ENCODE data around the gene YLPM1. TPM values are rescaled to one million over a fixed set of nuclear protein-coding genes. Genes with fewer than 3 reads are reported as not detected.

YLPM1 gene
- total RNA-seq, 2 experiments from 2014 or later, result 53.0 to 60.9 TPM

GRCh38 chr14:74846168-74846567 lies 83.1 kb downstream of the YLPM1 start:
- no peaks in the 10 kb centered on the region for H3K9me3 Mint-ChIP-seq (ENCODE audit: low read depth)
- no peak overlapping the region for H3K4me3 Mint-ChIP-seq
- peaks cover 3% of the 10 kb centered on the region for H3K36me3 Mint-ChIP-seq (ENCODE audit: low read depth)
- POLR2A ChIA-PET, result no interaction called here
- H3K4me1 Mint-ChIP-seq, result peaks cover 20% of the 10 kb centered on the region
- DNase-seq, result no peak
- CTCF ChIA-PET, result interaction anchor here (1.1 to 8.6 kb wide), 2 partner anchors 9 to 15 kb away, joined by 3 to 80 read pairs; no protein-coding TSS in a partner anchor
- H3K27me3 Mint-ChIP-seq, result no peaks in the 10 kb centered on the region
- no peak for ATAC-seq
- intact Hi-C loops (cut with DNase I, micrococcal nuclease), result no loop called here
- H3K27ac Mint-ChIP-seq, result no peak overlapping the region

GRCh38 chr14:74846968-74847665 lies 84.0 kb downstream of the YLPM1 start:
- intact Hi-C loops (cut with DNase I, micrococcal nuclease), result no loop called here
- H3K27ac Mint-ChIP-seq, result no peak overlapping the region
- no peaks in the 10 kb centered on the region for H3K9me3 Mint-ChIP-seq (ENCODE audit: low read depth)
- ATAC-seq (no peak), DNase-seq (no peak)
- CTCF ChIA-PET, result interaction anchor here (1.1 to 8.6 kb wide), 2 partner anchors 8 to 14 kb away, joined by 3 to 80 read pairs; no protein-coding TSS in a partner anchor
- H3K36me3 Mint-ChIP-seq (ENCODE audit: low read depth), result no peaks in the 10 kb centered on the region
- POLR2A ChIA-PET, result interaction anchor here (0.6 kb wide), 1 partner anchor 34 kb away, joined by 4 read pairs; no protein-coding TSS in a partner anchor
- no peaks in the 10 kb centered on the region for H3K27me3 Mint-ChIP-seq
- no peak overlapping the region for H3K4me3 Mint-ChIP-seq
- peaks cover 11% of the 10 kb centered on the region for H3K4me1 Mint-ChIP-seq

GRCh38 chr14:74848768-74849167 lies 85.7 kb downstream of the YLPM1 start:
- CTCF ChIA-PET, result interaction anchor here (0.8 to 8.6 kb wide), 3 partner anchors 12 to 240 kb away, joined by 3 to 80 read pairs (median 3); no protein-coding TSS in a partner anchor
- POLR2A ChIA-PET, result no interaction called here
- H3K4me3 Mint-ChIP-seq, result no peak overlapping the region
- H3K27me3 Mint-ChIP-seq, result no peaks in the 10 kb centered on the region
- no peaks in the 10 kb centered on the region for H3K9me3 Mint-ChIP-seq (ENCODE audit: low read depth)
- intact Hi-C loops (cut with DNase I, micrococcal nuclease), result no loop called here
- H3K27ac Mint-ChIP-seq, result no peak overlapping the region
- H3K36me3 Mint-ChIP-seq (ENCODE audit: low read depth), result no peaks in the 10 kb centered on the region
- DNase-seq, result no peak
- ATAC-seq, result no peak
- peaks cover 15% of the 10 kb centered on the region for H3K4me1 Mint-ChIP-seq

GRCh38 chr14:74852922-74853530 lies 89.9 kb downstream of the YLPM1 start:
- Mint-ChIP-seq H3K9me3 (ENCODE audit: low read depth) (no peaks in the 10 kb centered on the region), H3K4me1 (peaks cover 10% of the 10 kb centered on the region), H3K27me3 (no peaks in the 10 kb centered on the region), H3K4me3 (no peak overlapping the region), H3K27ac (no peak overlapping the region), H3K36me3 (ENCODE audit: low read depth) (no peaks in the 10 kb centered on the region)
- ATAC-seq, result no peak
- ChIA-PET POLR2A (interaction anchor here (0.6 kb wide), 1 partner anchor 42 kb away, joined by 3 read pairs; no protein-coding TSS in a partner anchor), CTCF (interaction anchor here (0.5 to 8.6 kb wide), 7 partner anchors 8 to 222 kb away, joined by 3 to 80 read pairs (median 4); no protein-coding TSS in a partner anchor)
- DNase-seq, result no peak
- intact Hi-C loops (cut with DNase I, micrococcal nuclease), result no loop called here

DNA sequence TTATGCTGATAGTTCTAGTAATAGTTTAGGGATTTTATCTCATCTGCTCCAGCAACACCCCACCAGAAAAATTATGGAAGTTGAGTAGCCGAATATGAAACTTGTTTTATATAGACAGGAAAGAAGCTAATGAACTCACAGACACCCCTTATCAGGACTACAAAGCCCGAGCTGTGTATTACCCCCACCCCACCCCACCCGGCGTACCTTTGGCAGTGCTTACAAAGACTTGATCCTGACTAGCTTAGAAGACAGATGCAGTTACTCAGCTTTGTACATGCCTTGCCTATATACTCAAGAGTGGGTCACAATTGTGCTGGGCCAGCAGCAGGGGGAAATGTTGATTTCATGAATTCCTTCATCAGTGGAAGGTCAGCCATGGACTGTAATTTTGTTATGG lies 90.5 kb downstream of the YLPM1 start:
- intact Hi-C loops (cut with DNase I, micrococcal nuclease), result no loop called here
- DNase-seq (no peak), ATAC-seq (no peak)
- Mint-ChIP-seq H3K4me1 (peaks cover 10% of the 10 kb centered on the region), H3K36me3 (ENCODE audit: low read depth) (no peaks in the 10 kb centered on the region), H3K27me3 (no peaks in the 10 kb centered on the region), H3K9me3 (ENCODE audit: low read depth) (no peaks in the 10 kb centered on the region), H3K4me3 (no peak overlapping the region), H3K27ac (no peak overlapping the region)
- ChIA-PET CTCF (interaction anchor here (0.5 to 8.6 kb wide), 8 partner anchors 7 to 193 kb away, joined by 3 to 80 read pairs (median 4); no protein-coding TSS in a partner anchor), POLR2A (no interaction called here)

DNA sequence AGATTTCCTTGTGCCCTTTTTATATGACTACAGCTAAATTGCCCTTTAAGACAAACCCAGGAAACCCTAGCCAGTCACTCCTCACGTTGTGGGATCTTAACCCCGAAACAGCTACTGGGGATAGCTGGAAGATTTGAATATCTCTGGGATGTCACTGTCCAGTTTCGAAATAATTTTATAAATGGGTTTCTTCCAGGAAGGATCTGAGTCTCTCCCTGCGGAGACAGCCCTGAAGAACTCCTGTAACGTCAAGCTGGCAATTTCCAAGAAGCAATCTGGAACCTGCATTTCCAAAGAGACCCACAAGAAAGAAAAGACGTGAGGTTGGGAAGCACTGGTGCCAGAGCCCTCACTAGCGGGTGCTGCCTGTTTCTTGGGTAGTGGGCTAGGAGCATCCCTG lies 91.9 kb downstream of the YLPM1 start:
- CTCF ChIA-PET, result interaction anchor here (0.7 to 2.4 kb wide), 10 partner anchors 8 to 91 kb away, joined by 3 to 11 read pairs (median 4); no protein-coding TSS in a partner anchor

GRCh38 chr14:74855945-74856344 lies 92.8 kb downstream of the YLPM1 start:
- no peak overlapping the region for H3K4me3 Mint-ChIP-seq
- H3K27ac Mint-ChIP-seq, result no peak overlapping the region
- ChIA-PET POLR2A (interaction anchor here (0.8 to 1.6 kb wide), 2 partner anchors 17 to 28 kb away, joined by 3 read pairs; no protein-coding TSS in a partner anchor), CTCF (interaction anchor here (0.7 to 9.0 kb wide), 10 partner anchors 8 to 232 kb away, joined by 3 to 250 read pairs (median 4); no protein-coding TSS in a partner anchor)
- DNase-seq (no peak), ATAC-seq (no peak)
- H3K36me3 Mint-ChIP-seq (ENCODE audit: low read depth), result no peaks in the 10 kb centered on the region
- intact Hi-C loops (cut with DNase I, micrococcal nuclease), result no loop called here
- H3K4me1 Mint-ChIP-seq, result peaks cover 17% of the 10 kb centered on the region
- no peaks in the 10 kb centered on the region for H3K9me3 Mint-ChIP-seq (ENCODE audit: low read depth)
- H3K27me3 Mint-ChIP-seq, result no peaks in the 10 kb centered on the region

More for the DNA sequence above, 91.9 kb downstream of the YLPM1 start:
- H3K27ac Mint-ChIP-seq, result no peak overlapping the region
- no peak for ATAC-seq
- no peak for DNase-seq
- POLR2A ChIA-PET, result interaction anchor here (1.6 kb wide), 1 partner anchor 29 kb away, joined by 3 read pairs; no protein-coding TSS in a partner anchor
- H3K4me3 Mint-ChIP-seq, result no peak overlapping the region
- no peaks in the 10 kb centered on the region for H3K27me3 Mint-ChIP-seq
- no peaks in the 10 kb centered on the region for H3K36me3 Mint-ChIP-seq (ENCODE audit: low read depth)
- no peaks in the 10 kb centered on the region for H3K9me3 Mint-ChIP-seq (ENCODE audit: low read depth)
- intact Hi-C loops (cut with DNase I, micrococcal nuclease), result no loop called here
- H3K4me1 Mint-ChIP-seq, result peaks cover 10% of the 10 kb centered on the region

GRCh38 chr14:74856366-74856765 lies 93.2 kb downstream of the YLPM1 start:
- Mint-ChIP-seq H3K36me3 (ENCODE audit: low read depth) (no peaks in the 10 kb centered on the region), H3K27me3 (no peaks in the 10 kb centered on the region), H3K4me1 (peaks cover 17% of the 10 kb centered on the region), H3K9me3 (ENCODE audit: low read depth) (no peaks in the 10 kb centered on the region), H3K4me3 (no peak overlapping the region), H3K27ac (no peak overlapping the region)
- POLR2A ChIA-PET, result no interaction called here
- no peak for DNase-seq
- CTCF ChIA-PET, result interaction anchor here (0.7 to 9.0 kb wide), 8 partner anchors 12 to 232 kb away, joined by 3 to 250 read pairs (median 4); partner anchors contain the start of gene DLST
- intact Hi-C loops (cut with DNase I, micrococcal nuclease), result no loop called here
- ATAC-seq, result no peak

- no peak for ATAC-seq
- ChIA-PET CTCF (interaction anchor here (1.3 to 9.0 kb wide), 10 partner anchors 9 to 231 kb away, joined by 3 to 250 read pairs (median 34); partner anchors contain the start of gene DLST), POLR2A (no interaction called here)
- no peak overlapping the region for H3K27ac Mint-ChIP-seq
- no peak for DNase-seq
- H3K4me1 Mint-ChIP-seq, result peaks cover 11% of the 10 kb centered on the region
- intact Hi-C loops (cut with DNase I, micrococcal nuclease), result no loop called here
- H3K4me3 Mint-ChIP-seq, result no peak overlapping the region
- no peaks in the 10 kb centered on the region for H3K27me3 Mint-ChIP-seq
- no peaks in the 10 kb centered on the region for H3K9me3 Mint-ChIP-seq (ENCODE audit: low read depth)
- H3K36me3 Mint-ChIP-seq (ENCODE audit: low read depth), result no peaks in the 10 kb centered on the region
These were observed 94.9 kb downstream of the YLPM1 start for GRCh38 chr14:74858022-74858421.

DNA sequence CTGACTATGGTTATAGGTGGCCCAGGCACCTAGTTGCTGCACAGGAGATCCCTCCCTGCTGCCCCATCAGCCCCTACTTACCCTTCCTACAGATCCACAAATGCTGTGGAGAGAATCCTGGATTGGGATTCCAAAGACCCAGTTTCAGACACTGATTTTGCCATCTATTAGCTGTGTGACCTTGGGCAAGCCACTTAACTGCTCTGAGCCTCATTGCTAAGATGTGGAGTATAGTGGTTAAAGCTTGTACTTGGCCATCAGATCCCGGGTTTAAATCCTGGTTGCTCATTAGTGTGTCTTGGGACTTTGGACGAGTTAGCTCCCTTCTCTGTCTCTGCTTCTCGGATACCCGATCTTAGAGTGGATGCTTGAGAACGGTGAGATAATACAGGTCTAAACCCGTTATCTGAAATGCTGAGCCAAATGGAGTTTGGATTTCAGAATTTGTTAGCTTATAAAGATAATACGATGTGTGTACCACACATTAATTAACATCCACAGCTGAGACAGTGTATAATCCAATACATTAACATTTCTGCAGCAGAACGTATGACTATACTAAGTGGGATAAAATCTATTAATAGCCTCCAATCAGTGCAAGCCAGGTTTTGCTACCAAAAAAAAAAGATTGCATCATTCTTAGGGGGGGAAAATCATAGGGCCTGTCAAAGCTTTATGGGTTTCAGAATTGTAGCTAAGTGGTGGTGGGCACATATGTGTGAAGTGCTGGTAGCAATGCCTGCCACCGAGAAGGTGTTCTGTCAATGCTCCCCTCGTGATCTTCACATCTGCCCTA lies 96.8 kb downstream of the YLPM1 start:
- no peak for DNase-seq
- Mint-ChIP-seq H3K27me3 (no peaks in the 10 kb centered on the region), H3K4me3 (no peak overlapping the region), H3K36me3 (ENCODE audit: low read depth) (no peaks in the 10 kb centered on the region), H3K4me1 (peaks cover 7% of the 10 kb centered on the region), H3K9me3 (ENCODE audit: low read depth) (no peaks in the 10 kb centered on the region), H3K27ac (no peak overlapping the region)
- intact Hi-C loops (cut with DNase I, micrococcal nuclease), result loop anchor here in 1 of 2 experiments (5.0 kb wide), 1 partner anchor 442 kb away; no protein-coding TSS in a partner anchor
- CTCF ChIA-PET, result interaction anchor here (0.6 to 9.0 kb wide), 26 partner anchors 10 to 257 kb away, joined by 3 to 250 read pairs (median 7); partner anchors contain the start of genes DLST, EIF2B2, PROX2 and RPS6KL1
- ATAC-seq, result no peak
- POLR2A ChIA-PET, result interaction anchor here (0.6 kb wide), 1 partner anchor 38 kb away, joined by 5 read pairs; no protein-coding TSS in a partner anchor
